ENCODE data around the gene ATF2. TPM values are rescaled to one million over a fixed set of nuclear protein-coding genes. Genes with fewer than 3 reads are reported as not detected.

Gene ATF2
- total and polyA plus RNA-seq, 2 of the 8 experiments (the other 6 are each of a cell fraction or from before 2014, with no cell fraction given) = 31.2 to 46.5 TPM

GRCh38 chr2:175107146-175107545 lies 60.9 kb downstream of the ATF2 start:
- WGBS, 2 experiments (ENCODE audit: extremely low coverage in 1 of 2, insufficient coverage in 1 of 2, insufficient read length in 1 of 2, insufficient replicate concordance in 2 of 2, low coverage in 1 of 2, low lambda C conversion rate in 2 of 2, missing lambda C conversion rate in 1 of 2) = 94% methylated on average over 4 of the region's 4 CpGs; no CpG with 5 or more reads in 1 of the 2 experiments
- Histone ChIP-seq H2BK5ac (ENCODE audit: low read depth, low read length) (no peak overlapping the region), H2BK15ac (ENCODE audit: low read length) (no peak overlapping the region), H2BK20ac (ENCODE audit: low read length) (no peak overlapping the region), H3K9ac (replicated peaks in 1 of 4; ENCODE audit: extremely low read depth in 1 of 4, low read depth in 3 of 4, low read length in 3 of 4) (no peak overlapping the region), H3K79me2 (ENCODE audit: control insufficient read depth in 1 of 2, insufficient read depth in 2 of 2, low read length in 2 of 2) (no peaks in the 10 kb centered on the region), H3K4me3 (ENCODE audit: extremely low read depth in 1 of 4, insufficient read depth in 2 of 4, low read depth in 3 of 4, low read length in 4 of 4) (no peak overlapping the region), H3K23ac (ENCODE audit: insufficient read length) (no peak overlapping the region), H4K8ac (ENCODE audit: extremely low read depth, insufficient read depth, low read length) (no peak overlapping the region), H3K4ac (replicated peaks; ENCODE audit: insufficient read length, low read depth, low read length) (no peak overlapping the region), H4K91ac (replicated peaks; ENCODE audit: insufficient read length, low read length) (no peak overlapping the region), H3K14ac (ENCODE audit: insufficient read length) (no peak overlapping the region), H4K5ac (ENCODE audit: insufficient read length, low read depth, low read length) (no peak overlapping the region), H3K23me2 (ENCODE audit: low read depth, low read length) (no peaks in the 10 kb centered on the region), H3K36me3 (ENCODE audit: control insufficient read depth in 2 of 4, insufficient read depth in 4 of 4, low read length in 3 of 4) (peaks cover 0 to 41% (median 24%) of the 10 kb centered on the region in 4 experiments; a peak in 5 of 8 replicates), H3K18ac (ENCODE audit: extremely low read depth, low read length) (no peak overlapping the region), H3K4me1 (replicated peaks in 1 of 4; ENCODE audit: control insufficient read depth in 3 of 4, insufficient read depth in 4 of 4, low read length in 3 of 4) (no peaks in the 10 kb centered on the region), H3K4me2 (ENCODE audit: insufficient read depth in 1 of 2, low read depth in 2 of 2, low read length in 2 of 2) (no peak overlapping the region), H2AK5ac (ENCODE audit: low read depth, low read length) (no peak overlapping the region), H3K9me3 (ENCODE audit: insufficient read depth in 2 of 2, low read depth in 1 of 2, low read length in 1 of 2) (peaks cover 6 to 16% of the 10 kb centered on the region in 2 experiments), H2BK12ac (ENCODE audit: low read depth, low read length) (no peak overlapping the region), H2BK120ac (replicated peaks; ENCODE audit: low read depth, low read length) (no peak overlapping the region), H3K27me3 (replicated peaks in 1 of 4; ENCODE audit: control insufficient read depth in 3 of 4, extremely low read depth in 1 of 4, insufficient read depth in 3 of 4, low read length in 3 of 4) (no peaks in the 10 kb centered on the region), H3K27ac (ENCODE audit: low read depth, low read length) (no peak overlapping the region), H3K56ac (replicated peaks; ENCODE audit: insufficient read length, low read depth, low read length) (no peak overlapping the region), H2AFZ (ENCODE audit: low read length) (no peak overlapping the region), H4K20me1 (replicated peaks in 1 of 2; ENCODE audit: control insufficient read depth in 1 of 2, insufficient read depth in 2 of 2, low read length in 2 of 2) (peaks cover 0 to 2% of the 10 kb centered on the region in 2 experiments), H3K79me1 (ENCODE audit: low read depth, low read length) (no peaks in the 10 kb centered on the region)
- TF ChIP-seq JUND (IDR thresholded peaks at IDR 0.05; ENCODE audit: low read length) (no peak), CEBPB (IDR thresholded peaks at IDR 0.05; ENCODE audit: low read depth, low read length) (no peak), RFX5 (IDR thresholded peaks at IDR 0.05; ENCODE audit: borderline replicate concordance, low read depth, low read length) (no peak)
- POLR2A ChIA-PET (ENCODE audit: partially characterized antibody) = no interaction called here
- DNase-seq (ENCODE audit: low read depth in 1 of 2, low spot score in 2 of 2) (no peak), FAIRE-seq (no peak)
- CTCF ChIA-PET (ENCODE audit: partially characterized antibody) = interaction anchor here (0.6 to 3.0 kb wide), 6 partner anchors 28 to 402 kb away, joined by 3 to 11 read pairs (median 3); no protein-coding TSS in a partner anchor
